GM23248 (cell line): Measurements from ENCODE around the gene PTH2. TPM values are rescaled to one million over a fixed set of nuclear protein-coding genes. Genes with fewer than 3 reads are reported as not detected.

Experiments used
- DNase-seq: peaks from one replicate; pipeline ENCODE4 v3.0.0-alpha.2; 2015
- H2AFZ ChIP-seq: fragments of 200-600 bp; sonication (generic); 2 replicates; pipeline ENCODE4 v1.6.1; 2016; ENCODE audit warnings: antibody characterized with exemption
- H3F3A ChIP-seq: fragments of 200-600 bp; sonication (generic); 2 replicates; pipeline ENCODE4 v1.6.1; 2016; ENCODE audit warnings: mild to moderate bottlenecking, antibody characterized with exemption, mixed run types; ENCODE audit not compliant: insufficient read depth
- H3K27ac ChIP-seq: fragments of 200-600 bp; sonication (generic); 2 replicates; pipeline ENCODE4 v1.5.1; 2016; ENCODE audit warnings: mild to moderate bottlenecking
- H3K27me3 ChIP-seq: fragments of 200-600 bp; sonication (generic); replicated peaks from 2 replicates; pipeline ENCODE4 v1.6.1; 2016; ENCODE audit warnings: mild to moderate bottlenecking; ENCODE audit not compliant: insufficient read depth
- H3K36me3 ChIP-seq: fragments of 200-600 bp; sonication (generic); 2 replicates; pipeline ENCODE4 v1.6.1; 2016; ENCODE audit warnings: low read depth, mild to moderate bottlenecking
- H3K4me1 ChIP-seq: fragments of 200-600 bp; sonication (generic); 2 replicates; pipeline ENCODE4 v1.6.1; 2016; ENCODE audit warnings: mild to moderate bottlenecking; ENCODE audit not compliant: insufficient read depth
- H3K4me2 ChIP-seq: fragments of 200-600 bp; sonication (generic); one replicate; pipeline ENCODE4 v1.6.1; 2016; ENCODE audit warnings: mild to moderate bottlenecking; ENCODE audit not compliant: unreplicated experiment
- H3K4me3 ChIP-seq: fragments of 200-600 bp; sonication (generic); 2 replicates; pipeline ENCODE4 v1.5.1; 2016; ENCODE audit warnings: mild to moderate bottlenecking
- H3K79me2 ChIP-seq: fragments of 200-600 bp; sonication (generic); 2 replicates; pipeline ENCODE4 v1.6.1; 2016; ENCODE audit warnings: mild to moderate bottlenecking; ENCODE audit not compliant: insufficient read depth
- H3K9ac ChIP-seq: fragments of 200-600 bp; sonication (generic); 2 replicates; pipeline ENCODE4 v1.6.1; 2016; ENCODE audit warnings: mild to moderate bottlenecking
- H3K9me2 ChIP-seq: fragments of 200-600 bp; sonication (generic); 2 replicates; pipeline ENCODE4 v1.6.1; 2016; ENCODE audit warnings: mixed run types, mild to moderate bottlenecking, moderate library complexity; ENCODE audit not compliant: insufficient read depth
- H3K9me3 ChIP-seq: fragments of 200-600 bp; sonication (generic); one replicate; pipeline ENCODE4 v1.6.1; 2017; ENCODE audit warnings: low read depth
- H4K20me1 ChIP-seq: fragments of 200-600 bp; sonication (generic); 2 replicates; pipeline ENCODE4 v1.6.0; 2016; ENCODE audit not compliant: insufficient read depth
- EZH2 ChIP-seq: fragments of 200-600 bp; sonication (generic); IDR thresholded peaks from 2 replicates; pipeline ENCODE4 v1.6.1; 2018; ENCODE audit warnings: antibody characterized with exemption, mild to moderate bottlenecking; ENCODE audit not compliant: insufficient read depth, poor library complexity, severe bottlenecking
- EZH2phosphoT487 ChIP-seq: fragments of 200-600 bp; sonication (generic); IDR thresholded peaks from 2 replicates; pipeline ENCODE4 v1.6.1; 2018; ENCODE audit warnings: antibody characterized with exemption, moderate library complexity, mild to moderate bottlenecking, low read depth; ENCODE audit not compliant: insufficient read depth
- WGBS, 2 experiments: methylation state at CpG; one replicate each; pipeline ENCODE4 v1.1.6; 2015 to 2017; ENCODE audit warnings: low lambda C conversion rate in 2 of 2, low coverage in 1 of 2; ENCODE audit errors: missing lambda C conversion rate in 2 of 2; 5-methylcytosine and 5-hydroxymethylcytosine counted together
- in situ Hi-C: fragments of 300-500 bp; cut with MboI; formaldehyde crosslinking; loops from 2 replicates; pipeline ENCODE4 v1.15.0; 2020
- polyA plus RNA-seq: library from polyadenylated mRNA; unstranded; fragments of >200 nt; fragmentation: Nextera tagmentation; extraction: Ambion mirVana; gene quantifications from 2 replicates; pipeline ENCODE4 v1.2.1, GENCODE V29; 2016
- total RNA-seq: library from RNA; depleted of rRNA; stranded (reverse); fragments of >200 nt; shearing (Covaris generic); gene quantifications from 2 replicates; pipeline ENCODE4 v1.2.3, GENCODE V29; 2014

The PTH2 gene
- total and polyA plus RNA-seq, 2 experiments from 2014 or later: not detected

DNA sequence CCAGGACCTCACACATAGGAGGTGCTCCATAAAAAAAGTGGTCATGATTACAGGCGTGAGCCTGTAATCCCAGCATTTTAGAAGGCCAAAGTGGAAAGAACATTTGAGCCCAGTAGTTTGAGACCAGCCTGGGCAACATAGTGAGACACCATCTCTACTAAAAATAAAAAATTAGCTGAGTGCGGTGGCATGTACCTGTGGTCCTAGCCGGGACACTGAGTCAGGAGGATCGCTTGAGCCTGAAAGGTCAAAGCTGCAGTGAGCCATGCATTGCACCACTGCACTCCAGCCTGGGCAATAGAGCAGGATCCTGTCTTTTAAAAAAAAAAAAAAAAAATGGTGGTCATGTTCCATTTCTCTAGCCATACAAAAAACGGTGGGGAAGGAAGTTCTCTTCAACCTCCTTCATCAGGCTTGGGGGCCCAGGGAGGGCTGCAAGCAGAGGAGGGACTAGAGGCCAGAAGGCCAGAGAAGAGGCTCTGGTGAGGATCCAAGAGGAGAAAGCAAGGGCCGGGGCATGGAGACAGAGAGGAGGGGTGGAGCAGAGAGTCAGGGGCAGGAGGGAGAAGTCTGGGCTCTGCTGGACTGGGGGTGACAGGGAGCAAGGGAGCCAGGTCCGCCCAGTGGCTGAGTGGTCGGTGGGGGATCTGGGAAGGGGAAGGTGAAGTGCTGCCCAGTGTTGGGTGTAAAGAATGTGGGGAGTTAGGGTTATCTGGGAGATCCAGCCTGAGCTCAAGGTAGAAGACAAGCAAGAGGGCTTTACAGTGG, 26.3 kb downstream of the PTH2 start:
- H3K36me3 ChIP-seq: no peaks in the 10 kb centered on the region
- H3K27me3 ChIP-seq: no peaks in the 10 kb centered on the region; the same call in 1 of the 2 replicates
- H3K4me3 ChIP-seq: no peak overlapping the region
- DNase-seq: no peak
- H3K9ac ChIP-seq: no peak overlapping the region
- no peaks in the 10 kb centered on the region for H3K4me1 ChIP-seq
- H3K27ac ChIP-seq: no peak overlapping the region
- no peak overlapping the region for H3K4me2 ChIP-seq
- in situ Hi-C loops: no loop called here
- TF ChIP-seq EZH2: no peak
- no peak for TF ChIP-seq EZH2phosphoT487
- no peaks in the 10 kb centered on the region for H3K9me2 ChIP-seq
- no peaks in the 10 kb centered on the region for H3F3A ChIP-seq
- H3K79me2 ChIP-seq: no peaks in the 10 kb centered on the region
- no peaks in the 10 kb centered on the region for H4K20me1 ChIP-seq
- H2AFZ ChIP-seq: no peak overlapping the region
- 43 to 45% methylated on average over 8 of the region's 8 CpGs for WGBS, 2 experiments
- no peaks in the 10 kb centered on the region for H3K9me3 ChIP-seq

- WGBS, 2 experiments: 65 to 71% methylated on average over 14 to 15 of the region's 15 CpGs
- in situ Hi-C loops: no loop called here
- DNase-seq: no peak
- Histone ChIP-seq H4K20me1 (no peaks in the 10 kb centered on the region), H3K36me3 (no peaks in the 10 kb centered on the region), H2AFZ (no peak overlapping the region), H3K27me3 (peaks cover under 1% of the 10 kb centered on the region; the same call in 1 of the 2 replicates), H3K27ac (no peak overlapping the region), H3K9me3 (no peaks in the 10 kb centered on the region), H3K4me3 (no peak overlapping the region), H3K9me2 (no peaks in the 10 kb centered on the region), H3K79me2 (no peaks in the 10 kb centered on the region), H3K4me1 (no peaks in the 10 kb centered on the region), H3K4me2 (no peak overlapping the region), H3F3A (no peaks in the 10 kb centered on the region), H3K9ac (no peak overlapping the region)
- no peak for TF ChIP-seq EZH2phosphoT487
- no peak for TF ChIP-seq EZH2
These were observed 27.4 kb downstream of the PTH2 start for GRCh38 chr19:49395581-49396407.

DNA sequence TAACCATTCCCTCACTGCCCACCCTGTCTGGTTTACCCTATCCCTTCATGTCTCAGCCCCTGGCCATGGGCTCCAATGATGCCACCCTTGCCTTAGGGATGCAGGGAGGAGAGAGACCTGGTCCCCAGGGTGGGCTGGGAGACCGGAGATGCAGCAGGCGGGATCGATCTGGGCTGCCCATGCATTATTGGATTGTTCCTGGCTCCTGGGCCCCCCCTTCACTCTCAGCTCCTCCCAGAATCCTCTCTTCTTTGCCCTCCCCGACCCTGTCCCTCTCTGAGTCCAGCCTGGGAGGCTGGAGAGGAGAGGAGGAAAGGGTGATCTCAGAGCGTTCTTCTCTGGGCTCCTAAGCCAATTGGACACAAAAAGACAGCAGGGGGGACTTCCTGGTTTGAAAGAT, 29.4 kb downstream of the PTH2 start:
- in situ Hi-C loops: no loop called here
- H3K79me2 ChIP-seq: no peaks in the 10 kb centered on the region
- H3K4me2 ChIP-seq: no peak overlapping the region
- H3K4me3 ChIP-seq: no peak overlapping the region
- H3K9me3 ChIP-seq: no peaks in the 10 kb centered on the region
- 42 to 46% methylated on average over 4 to 5 of the region's 5 CpGs for WGBS, 2 experiments
- H3K9ac ChIP-seq: no peak overlapping the region
- H3K9me2 ChIP-seq: no peaks in the 10 kb centered on the region
- no peaks in the 10 kb centered on the region for H3F3A ChIP-seq
- H4K20me1 ChIP-seq: no peaks in the 10 kb centered on the region
- DNase-seq: no peak
- no peaks in the 10 kb centered on the region for H3K4me1 ChIP-seq
- H3K27me3 ChIP-seq: peaks cover 8% of the 10 kb centered on the region
- no peaks in the 10 kb centered on the region for H3K36me3 ChIP-seq
- no peak overlapping the region for H3K27ac ChIP-seq
- TF ChIP-seq EZH2 (no peak), EZH2phosphoT487 (no peak)
- H2AFZ ChIP-seq: no peak overlapping the region

DNA sequence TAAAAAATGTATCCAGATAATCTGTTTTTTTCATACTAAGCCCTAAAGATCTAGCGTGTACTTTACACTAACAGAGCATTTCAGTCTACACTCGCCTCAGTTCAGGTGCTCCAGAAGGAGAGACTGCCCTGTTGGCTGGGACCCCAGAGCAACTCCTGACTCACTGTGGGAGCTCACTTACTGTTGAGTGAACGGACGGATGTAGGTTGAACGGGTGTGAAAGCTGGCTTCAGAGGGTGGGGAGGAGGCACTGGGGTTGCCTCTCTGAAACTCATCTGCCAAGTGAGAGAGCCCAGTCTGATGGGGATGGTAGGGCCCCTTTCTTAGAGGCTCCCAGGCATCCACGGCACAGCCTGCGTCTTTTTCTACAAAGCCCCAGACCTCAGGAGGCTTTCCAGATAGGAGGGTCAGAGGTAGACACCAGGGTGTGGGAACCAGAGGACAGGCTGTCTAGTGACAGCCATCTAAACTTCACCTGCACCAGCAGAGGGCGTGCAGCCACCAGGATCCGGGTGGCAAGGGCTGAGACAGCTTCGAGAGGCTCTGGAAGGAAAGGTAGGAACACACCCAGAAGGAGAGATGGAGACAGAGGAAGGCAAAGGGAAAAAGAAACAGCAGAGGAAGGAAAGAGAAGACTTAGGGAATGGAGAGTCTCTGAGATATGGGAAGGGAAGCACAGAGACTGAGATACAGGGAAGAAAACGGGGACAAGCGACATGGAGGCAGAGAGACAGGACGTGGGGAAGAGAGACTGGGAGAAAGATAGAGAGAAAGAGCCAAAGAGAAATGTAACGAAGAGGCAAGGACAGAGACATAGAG, 31.5 kb downstream of the PTH2 start:
- Histone ChIP-seq H2AFZ (peak overlapping the region; percentile 8; the same call in 1 of the 2 replicates), H4K20me1 (no peaks in the 10 kb centered on the region), H3K79me2 (no peaks in the 10 kb centered on the region), H3K4me3 (no peak overlapping the region), H3K9ac (no peak overlapping the region), H3K27ac (no peak overlapping the region), H3K9me3 (no peaks in the 10 kb centered on the region), H3K4me1 (no peaks in the 10 kb centered on the region), H3K9me2 (no peaks in the 10 kb centered on the region), H3K36me3 (no peaks in the 10 kb centered on the region), H3F3A (no peaks in the 10 kb centered on the region), H3K27me3 (peaks cover 8% of the 10 kb centered on the region), H3K4me2 (no peak overlapping the region)
- in situ Hi-C loops: no loop called here
- WGBS, 2 experiments: 13 to 15% methylated on average over 14 of the region's 14 CpGs
- peak; percentile 79 for DNase-seq
- TF ChIP-seq EZH2 (no peak), EZH2phosphoT487 (no peak)
